HepG2 (cell line): ENCODE data around the gene ATG2A. TPM values are rescaled to one million over a fixed set of nuclear protein-coding genes. Genes with fewer than 3 reads are reported as not detected.
A peak's percentile ranks its signal among the peaks of the same experiment; 100 is the strongest.

Experiments used
- CHD4 ChIP-seq: fragments of 200-600 bp; sonication (generic); IDR thresholded peaks from 2 replicates; pipeline ENCODE4 v1.7.0; 2017; ENCODE audit warnings: mild to moderate bottlenecking, low read length, borderline replicate concordance
- FOXO4 ChIP-seq: sonication (generic); formaldehyde crosslinking; conservative IDR thresholded peaks from 2 replicates; pipeline ENCODE4 v1.8.1; 2023; ENCODE audit warnings: missing genetic modification reagents
- HINFP ChIP-seq: sonication (generic); formaldehyde crosslinking; IDR thresholded peaks from 2 replicates; pipeline ENCODE4 v1.4.0; 2020; ENCODE audit warnings: low read depth, mild to moderate bottlenecking, missing genetic modification reagents
- NFKBIZ ChIP-seq: IDR thresholded peaks from 2 replicates; pipeline ENCODE4 v1.6.1; 2018; ENCODE audit warnings: missing genetic modification reagents, missing compliant biosample characterization
- PAX8 ChIP-seq: sonication (generic); formaldehyde crosslinking; IDR thresholded peaks from 2 replicates; pipeline ENCODE4 v1.8.0; 2022; ENCODE audit warnings: mild to moderate bottlenecking, missing genetic modification reagents, borderline replicate concordance
- POLR2AphosphoS5 ChIP-seq: IDR thresholded peaks from 2 replicates; pipeline ENCODE4 v1.6.1; 2012; ENCODE audit warnings: low read depth, low read length
- SRY ChIP-seq: sonication (generic); formaldehyde crosslinking; IDR thresholded peaks from 2 replicates; pipeline ENCODE4 v1.8.0; 2022; ENCODE audit warnings: mild to moderate bottlenecking, missing genetic modification reagents
- ZFP36L1 ChIP-seq: sonication (generic); formaldehyde crosslinking; IDR thresholded peaks from 2 replicates; pipeline ENCODE4 v1.8.0; 2022; ENCODE audit warnings: mild to moderate bottlenecking, missing genetic modification reagents, moderate library complexity
- ZMAT5 ChIP-seq: sonication (generic); formaldehyde crosslinking; IDR thresholded peaks from 2 replicates; pipeline ENCODE4 v1.5.0; 2020; ENCODE audit warnings: mild to moderate bottlenecking, low read depth, missing genetic modification reagents, borderline replicate concordance
- ZNF10 ChIP-seq: sonication (generic); formaldehyde crosslinking; IDR thresholded peaks from 2 replicates; pipeline ENCODE4 v1.4.0; 2020; ENCODE audit warnings: mild to moderate bottlenecking, low read depth, missing genetic modification reagents, borderline replicate concordance
- ZNF333 ChIP-seq: sonication (generic); formaldehyde crosslinking; IDR thresholded peaks from 2 replicates; pipeline ENCODE4 v1.4.0; 2020; ENCODE audit warnings: mild to moderate bottlenecking, missing genetic modification reagents, borderline replicate concordance
- ZNF546 ChIP-seq: sonication (generic); formaldehyde crosslinking; conservative IDR thresholded peaks from 2 replicates; pipeline ENCODE4 v1.8.1; 2023; ENCODE audit warnings: mild to moderate bottlenecking, missing genetic modification reagents
- ZNF775 ChIP-seq: sonication (generic); formaldehyde crosslinking; IDR thresholded peaks from 2 replicates; pipeline ENCODE4 v1.4.0; 2020; ENCODE audit warnings: missing genetic modification reagents, mild to moderate bottlenecking, moderate library complexity, borderline replicate concordance
- ZNF780A ChIP-seq: sonication (generic); formaldehyde crosslinking; IDR thresholded peaks from 2 replicates; pipeline ENCODE4 v1.8.0; 2022; ENCODE audit warnings: mild to moderate bottlenecking, missing genetic modification reagents, moderate library complexity
- polyA plus RNA-seq, 8 experiments: library from polyadenylated mRNA; depleted of rRNA in 3 of 8; stranded (reverse) in 7 of 8; unstranded in 1 of 8; fragments of >200 nt; fragmentation: Illumina TruSeq in 4 of 8; extraction: Trizol in 4 of 8; gene quantifications; 2 replicates each; pipeline versions ENCODE4 v1.2.1 to v1.2.3, GENCODE V29; 2011 to 2016; ENCODE audit warnings: low read depth in 4 of 8, missing spikeins in 1 of 8, mixed read lengths in 1 of 8; ENCODE audit not compliant: insufficient read depth in 1 of 8
- total RNA-seq, 5 experiments: library from RNA; depleted of rRNA; stranded (reverse); fragments of >200 nt; fragmentation: Illumina TruSeq; extraction: Trizol; gene quantifications; 2 replicates each; pipeline ENCODE4 v1.2.3, GENCODE V29; 2016; ENCODE audit warnings: low read depth in 1 of 5
- TF ChIP-seq, protein P1 (sequence below): sonication (generic); formaldehyde crosslinking; IDR thresholded peaks from 2 replicates; pipeline ENCODE4 v1.4.0; 2020; ENCODE audit warnings: missing genetic modification reagents, mild to moderate bottlenecking, borderline replicate concordance
- TF ChIP-seq, protein P2 (sequence below): sonication (generic); formaldehyde crosslinking; IDR thresholded peaks from 2 replicates; pipeline ENCODE4 v1.8.0; 2022; ENCODE audit warnings: mild to moderate bottlenecking, missing genetic modification reagents, borderline replicate concordance
- TF ChIP-seq, protein P3 (sequence below): sonication (generic); formaldehyde crosslinking; IDR thresholded peaks from 2 replicates; pipeline ENCODE4 v1.5.1; 2020; ENCODE audit warnings: mild to moderate bottlenecking, missing genetic modification reagents, moderate library complexity
- TF ChIP-seq, protein P4 (sequence below): sonication (generic); formaldehyde crosslinking; IDR thresholded peaks from 2 replicates; pipeline ENCODE4 v1.9.0; 2022; ENCODE audit warnings: low read depth, missing genetic modification reagents

ATG2A gene
- total and polyA plus RNA-seq, 2 of the 13 experiments (the other 11 are each of a cell fraction or from before 2014, with no cell fraction given) = 6.7 to 8.0 TPM

DNA sequence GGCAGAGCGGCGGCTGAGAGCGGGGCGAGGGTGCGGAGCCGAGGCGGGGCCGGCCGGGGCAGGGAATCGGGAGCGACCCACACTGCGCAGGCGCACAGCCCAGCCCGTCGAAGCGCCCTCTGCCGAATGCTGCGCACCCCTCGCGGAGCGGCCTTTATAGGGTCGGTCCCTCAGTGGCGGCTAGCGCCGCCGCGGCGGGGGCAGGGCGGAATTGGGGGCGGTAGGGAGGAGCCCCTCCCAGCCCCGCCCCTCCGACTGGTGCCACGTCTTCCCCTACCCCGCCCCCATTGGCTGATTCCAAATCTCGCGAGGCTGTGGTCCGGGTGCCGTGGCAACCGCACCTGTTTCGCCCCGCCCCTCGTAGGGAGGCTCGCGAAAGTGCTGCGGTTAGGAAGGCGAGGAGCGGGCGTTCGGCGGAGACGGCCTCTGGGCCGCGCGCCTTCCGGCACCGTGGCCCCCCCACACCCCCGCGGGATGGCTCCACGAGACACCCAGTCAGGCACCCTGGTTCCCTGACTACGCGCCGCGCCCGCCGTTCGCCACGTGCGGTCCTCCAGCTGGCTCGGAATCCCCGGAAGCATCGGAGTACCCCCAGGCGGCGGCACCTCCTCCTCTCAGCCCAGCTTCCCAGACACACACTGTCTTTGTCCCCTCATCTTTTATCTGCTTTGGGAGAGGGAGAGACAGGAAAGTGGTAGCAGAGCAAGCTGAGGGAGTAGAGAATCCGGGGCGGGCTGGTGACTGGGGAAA lies 38.3 kb downstream of the ATG2A start, which contains the start of gene EHD1 (continued):
- TF ChIP-seq ZNF333 (0 out of 2 replicates have a peak, but pooled peaks have one; percentile 40), HINFP (CRISPR knock-in tag) (0 out of 2 replicates have a peak, but pooled peaks have one; percentile 45), ZNF546 (CRISPR knock-in tag) (no peak; the same call in 1 of the 2 replicates), CHD4 (no peak), POLR2AphosphoS5 (peak; percentile 88), FOXO4 (CRISPR knock-in tag) (no peak), ZNF780A (CRISPR knock-in tag) (no peak), SRY (peak; percentile 63), ZNF10 (CRISPR knock-in tag) (no peak), PAX8 (CRISPR knock-in tag) (0 out of 2 replicates have a peak, but pooled peaks have one; percentile 41), ZMAT5 (CRISPR knock-in tag) (no peak), NFKBIZ (CRISPR knock-in tag) (no peak), ZNF775 (CRISPR knock-in tag) (no peak), ZFP36L1 (CRISPR knock-in tag) (peak; percentile 82)
- TF ChIP-seq, protein P1, sequence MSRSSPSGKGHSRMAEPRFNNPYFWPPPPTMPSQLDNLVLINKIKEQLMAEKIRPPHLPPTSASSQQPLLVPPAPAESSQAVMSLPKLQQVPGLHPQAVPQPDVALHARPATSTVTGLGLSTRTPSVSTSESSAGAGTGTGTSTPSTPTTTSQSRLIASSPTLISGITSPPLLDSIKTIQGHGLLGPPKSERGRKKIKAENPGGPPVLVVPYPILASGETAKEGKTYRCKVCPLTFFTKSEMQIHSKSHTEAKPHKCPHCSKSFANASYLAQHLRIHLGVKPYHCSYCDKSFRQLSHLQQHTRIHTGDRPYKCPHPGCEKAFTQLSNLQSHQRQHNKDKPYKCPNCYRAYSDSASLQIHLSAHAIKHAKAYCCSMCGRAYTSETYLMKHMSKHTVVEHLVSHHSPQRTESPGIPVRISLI (CRISPR knock-in tag) = peak; percentile 25; the same call in 1 of the 2 replicates
- TF ChIP-seq, protein P2, sequence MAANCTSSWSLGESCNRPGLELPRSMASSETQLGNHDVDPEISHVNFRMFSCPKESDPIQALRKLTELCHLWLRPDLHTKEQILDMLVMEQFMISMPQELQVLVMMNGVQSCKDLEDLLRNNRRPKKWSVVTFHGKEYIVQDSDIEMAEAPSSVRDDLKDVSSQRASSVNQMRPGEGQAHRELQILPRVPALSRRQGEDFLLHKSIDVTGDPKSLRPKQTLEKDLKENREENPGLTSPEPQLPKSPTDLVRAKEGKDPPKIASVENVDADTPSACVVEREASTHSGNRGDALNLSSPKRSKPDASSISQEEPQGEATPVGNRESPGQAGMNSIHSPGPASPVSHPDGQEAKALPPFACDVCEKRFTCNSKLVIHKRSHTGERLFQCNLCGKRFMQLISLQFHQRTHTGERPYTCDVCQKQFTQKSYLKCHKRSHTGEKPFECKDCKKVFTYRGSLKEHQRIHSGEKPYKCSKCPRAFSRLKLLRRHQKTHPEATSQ (CRISPR knock-in tag) = 0 out of 2 replicates have a peak, but pooled peaks have one; percentile 72
- TF ChIP-seq, protein P3, sequence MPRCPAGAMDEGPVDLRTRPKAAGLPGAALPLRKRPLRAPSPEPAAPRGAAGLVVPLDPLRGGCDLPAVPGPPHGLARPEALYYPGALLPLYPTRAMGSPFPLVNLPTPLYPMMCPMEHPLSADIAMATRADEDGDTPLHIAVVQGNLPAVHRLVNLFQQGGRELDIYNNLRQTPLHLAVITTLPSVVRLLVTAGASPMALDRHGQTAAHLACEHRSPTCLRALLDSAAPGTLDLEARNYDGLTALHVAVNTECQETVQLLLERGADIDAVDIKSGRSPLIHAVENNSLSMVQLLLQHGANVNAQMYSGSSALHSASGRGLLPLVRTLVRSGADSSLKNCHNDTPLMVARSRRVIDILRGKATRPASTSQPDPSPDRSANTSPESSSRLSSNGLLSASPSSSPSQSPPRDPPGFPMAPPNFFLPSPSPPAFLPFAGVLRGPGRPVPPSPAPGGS (CRISPR knock-in tag) = peak; percentile 54; the same call in 1 of the 2 replicates
- TF ChIP-seq, protein P4, sequence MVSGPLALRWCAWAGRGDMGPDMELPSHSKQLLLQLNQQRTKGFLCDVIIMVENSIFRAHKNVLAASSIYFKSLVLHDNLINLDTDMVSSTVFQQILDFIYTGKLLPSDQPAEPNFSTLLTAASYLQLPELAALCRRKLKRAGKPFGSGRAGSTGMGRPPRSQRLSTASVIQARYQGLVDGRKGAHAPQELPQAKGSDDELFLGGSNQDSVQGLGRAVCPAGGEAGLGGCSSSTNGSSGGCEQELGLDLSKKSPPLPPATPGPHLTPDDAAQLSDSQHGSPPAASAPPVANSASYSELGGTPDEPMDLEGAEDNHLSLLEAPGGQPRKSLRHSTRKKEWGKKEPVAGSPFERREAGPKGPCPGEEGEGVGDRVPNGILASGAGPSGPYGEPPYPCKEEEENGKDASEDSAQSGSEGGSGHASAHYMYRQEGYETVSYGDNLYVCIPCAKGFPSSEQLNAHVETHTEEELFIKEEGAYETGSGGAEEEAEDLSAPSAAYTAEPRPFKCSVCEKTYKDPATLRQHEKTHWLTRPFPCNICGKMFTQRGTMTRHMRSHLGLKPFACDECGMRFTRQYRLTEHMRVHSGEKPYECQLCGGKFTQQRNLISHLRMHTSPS = no peak; the same call in 1 of the 2 replicates
